ENCODE results near the gene CKMT1A.
"Not testable (repeated sequence)": the region's sequence is repeated elsewhere in the genome, so short reads cannot be mapped to it uniquely, and the experiment has no call there.

GRCh38 chr15:43728053-43728725 is 34.5 kb downstream of the CKMT1A start:
- TF ChIP-seq PATZ1 (CRISPR knock-in tag; IDR thresholded peaks at IDR 0.05; ENCODE audit: borderline replicate concordance); ZNF8 (CRISPR knock-in tag; IDR thresholded peaks at IDR 0.05); CSDC2 (CRISPR knock-in tag; IDR thresholded peaks at IDR 0.05); TCF4 (CRISPR knock-in tag; IDR thresholded peaks at IDR 0.05; ENCODE audit: borderline replicate concordance); ISL1 (CRISPR knock-in tag; IDR thresholded peaks at IDR 0.05); TSHZ2 (CRISPR knock-in tag; IDR thresholded peaks at IDR 0.05); TOX (CRISPR knock-in tag; IDR thresholded peaks at IDR 0.05; ENCODE audit: borderline replicate concordance); ZFP30 (CRISPR knock-in tag; IDR thresholded peaks at IDR 0.05); ZFP3 (CRISPR knock-in tag; IDR thresholded peaks at IDR 0.05); POU6F1 (CRISPR knock-in tag; IDR thresholded peaks at IDR 0.05; ENCODE audit: borderline replicate concordance, low read depth): not testable (repeated sequence)
